Osteoblast (primary cell): ENCODE results near the gene MMP23B. TPM values are rescaled to one million over a fixed set of nuclear protein-coding genes. Genes with fewer than 3 reads are reported as not detected.

ENCODE experiments used
- DNase-seq: peaks from one replicate; pipeline ENCODE4 v3.0.0; 2011; ENCODE audit warnings: low spot score, mixed read lengths; ENCODE audit not compliant: insufficient read length; ENCODE audit errors: missing footprints
- H2AFZ ChIP-seq: 2 replicates; pipeline ENCODE4 v1.6.0; 2011; ENCODE audit warnings: mild to moderate bottlenecking, low read length
- H3K27ac ChIP-seq: 2 replicates; pipeline ENCODE4 v1.5.1; 2011; ENCODE audit warnings: mild to moderate bottlenecking, low read depth, low read length, moderate library complexity
- H3K27me3 ChIP-seq: 2 replicates; pipeline ENCODE4 v1.6.0; 2012; ENCODE audit warnings: mild to moderate bottlenecking, control low read depth, inconsistent platforms, low read length, moderate library complexity; ENCODE audit not compliant: insufficient read depth
- H3K36me3 ChIP-seq: 2 replicates; pipeline ENCODE4 v1.5.1; 2011; ENCODE audit warnings: mild to moderate bottlenecking, low read length, control low read depth, moderate library complexity; ENCODE audit not compliant: insufficient read depth
- H3K4me1 ChIP-seq: 2 replicates; pipeline ENCODE4 v1.5.1; 2011; ENCODE audit warnings: mild to moderate bottlenecking, low read length, control low read depth, moderate library complexity; ENCODE audit not compliant: insufficient read depth
- H3K4me2 ChIP-seq: 2 replicates; pipeline ENCODE4 v1.6.0; 2011; ENCODE audit warnings: mild to moderate bottlenecking, low read length; ENCODE audit not compliant: insufficient read depth
- H3K4me3 ChIP-seq: fragments of 200-600 bp; sonication (generic); 3 replicates; pipeline ENCODE4 v1.5.1; 2012; ENCODE audit warnings: mild to moderate bottlenecking, low read length, inconsistent platforms; ENCODE audit not compliant: insufficient read depth
- H3K79me2 ChIP-seq: 2 replicates; pipeline ENCODE4 v1.6.0; 2012; ENCODE audit warnings: mild to moderate bottlenecking, low read length, control low read depth, inconsistent platforms; ENCODE audit not compliant: insufficient read depth
- H3K9me3 ChIP-seq: 2 replicates; pipeline ENCODE4 v1.5.1; 2011; ENCODE audit warnings: low read depth, low read length, control low read depth
- H4K20me1 ChIP-seq: 2 replicates; pipeline ENCODE4 v1.6.0; 2012; ENCODE audit warnings: mild to moderate bottlenecking, low read length, control low read depth; ENCODE audit not compliant: insufficient read depth
- CTCF ChIP-seq: IDR thresholded peaks from 2 replicates; pipeline ENCODE4 v1.5.1; 2011; ENCODE audit warnings: mild to moderate bottlenecking, low read depth, low read length, moderate library complexity; ENCODE audit errors: extremely low read depth
- total RNA-seq: library from RNA; depleted of rRNA; stranded (reverse); fragments of >200 nt; gene quantifications from 2 replicates; pipeline ENCODE4 v1.2.3, GENCODE V29; 2012

MMP23B gene
- total RNA-seq, 1 donor, result 1.1 TPM

GRCh38 chr1:1678581-1679380 is 46.8 kb downstream of the MMP23B start:
- H3K27ac ChIP-seq, result no peak overlapping the region
- H4K20me1 ChIP-seq, result peaks cover 34% of the 10 kb centered on the region
- H3K79me2 ChIP-seq, result peaks cover 51% of the 10 kb centered on the region
- peak; percentile 5 for TF ChIP-seq CTCF
- H2AFZ ChIP-seq, result no peak overlapping the region
- no peaks in the 10 kb centered on the region for H3K9me3 ChIP-seq
- no peak for DNase-seq
- no peaks in the 10 kb centered on the region for H3K4me1 ChIP-seq
- H3K27me3 ChIP-seq, result no peaks in the 10 kb centered on the region
- H3K4me3 ChIP-seq, result no peak overlapping the region
- no peak overlapping the region for H3K4me2 ChIP-seq
- H3K36me3 ChIP-seq, result peaks cover 6% of the 10 kb centered on the region

GRCh38 chr1:1680031-1680911 is 48.3 kb downstream of the MMP23B start:
- Histone ChIP-seq H3K4me2 (no peak overlapping the region), H3K79me2 (peaks cover 61% of the 10 kb centered on the region), H3K4me1 (no peaks in the 10 kb centered on the region), H2AFZ (no peak overlapping the region), H3K27me3 (no peaks in the 10 kb centered on the region), H3K4me3 (no peak overlapping the region), H4K20me1 (peaks cover 37% of the 10 kb centered on the region), H3K9me3 (no peaks in the 10 kb centered on the region), H3K27ac (no peak overlapping the region), H3K36me3 (peaks cover 3% of the 10 kb centered on the region)
- TF ChIP-seq CTCF, result no peak
- peak; percentile 54 for DNase-seq

- no peak for TF ChIP-seq CTCF
- Histone ChIP-seq H3K9me3 (no peaks in the 10 kb centered on the region), H4K20me1 (peaks cover 37% of the 10 kb centered on the region), H3K27ac (no peak overlapping the region), H3K4me2 (no peak overlapping the region), H3K79me2 (peaks cover 68% of the 10 kb centered on the region), H3K27me3 (no peaks in the 10 kb centered on the region), H3K4me1 (no peaks in the 10 kb centered on the region), H2AFZ (no peak overlapping the region), H3K36me3 (peaks cover 3% of the 10 kb centered on the region), H3K4me3 (no peak overlapping the region)
- DNase-seq, result peak; percentile 89
These were observed 48.9 kb downstream of the MMP23B start for GRCh38 chr1:1680912-1681273.
